ENCODE data around the gene CLUH. TPM values are rescaled to one million over a fixed set of nuclear protein-coding genes. Genes with fewer than 3 reads are reported as not detected.
A peak's percentile ranks its signal among the peaks of the same experiment; 100 is the strongest.

CLUH gene
- total RNA-seq, 1 experiment from 2014 or later: 161 TPM

DNA sequence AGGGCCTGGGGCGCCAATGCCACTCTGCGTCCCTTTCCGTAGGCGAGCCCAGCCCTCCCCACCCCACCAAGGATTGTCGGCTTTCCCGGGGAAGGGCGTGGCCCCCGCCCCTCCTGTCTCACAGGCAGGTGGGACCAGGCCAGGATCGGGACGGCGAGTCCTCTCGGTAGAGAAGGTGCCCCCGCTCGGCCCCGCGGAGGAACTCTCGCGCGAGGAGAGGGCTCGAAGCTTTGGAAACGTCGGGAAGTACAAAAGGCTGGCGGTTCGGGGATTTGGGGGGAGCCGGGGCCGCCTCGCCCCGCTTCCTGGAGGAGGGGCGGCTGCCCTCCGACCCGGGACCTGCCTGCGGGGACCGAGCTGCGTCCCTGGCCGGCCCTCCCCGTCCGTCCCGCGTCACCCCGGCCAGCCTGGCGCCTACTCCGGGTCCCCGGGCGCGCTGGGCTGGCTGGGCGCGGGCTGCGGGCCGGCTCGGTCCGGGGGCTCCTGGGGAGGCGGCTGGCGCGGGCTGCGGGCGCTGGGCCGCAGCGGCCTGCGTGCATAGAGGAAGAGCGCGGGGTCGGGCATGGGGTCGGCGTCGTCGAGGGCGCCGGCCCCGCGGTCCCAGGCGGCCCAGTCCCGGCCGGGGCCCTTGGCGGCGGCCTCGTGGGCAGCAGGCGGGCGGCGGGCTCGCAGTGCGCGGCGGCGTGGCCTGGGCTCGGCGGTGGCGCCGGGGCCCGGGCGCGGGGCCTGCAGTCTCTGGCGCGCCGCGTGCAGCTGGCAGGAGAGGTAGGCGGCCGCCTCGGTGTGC is 12.6 kb upstream of the CLUH start:
- Mint-ChIP-seq H3K27ac (ENCODE audit: unreplicated experiment) (peak overlapping the region; percentile 82), H3K9me3 (ENCODE audit: unreplicated experiment) (no peaks in the 10 kb centered on the region), H3K36me3 (ENCODE audit: insufficient read depth, unreplicated experiment) (peaks cover 10% of the 10 kb centered on the region), H3K4me1 (ENCODE audit: low read depth, unreplicated experiment) (peaks cover 7% of the 10 kb centered on the region), H3K4me3 (ENCODE audit: unreplicated experiment) (peak overlapping the region; percentile 79), H3K27me3 (ENCODE audit: insufficient read depth, unreplicated experiment) (peaks cover 3% of the 10 kb centered on the region)
- intact Hi-C loops (cut with micrococcal nuclease; ENCODE audit: unreplicated experiment): loop anchor here (1.0 kb wide), 1 partner anchor 12 kb away; no protein-coding TSS in a partner anchor
- POLR2A ChIA-PET: interaction anchor here (0.7 to 2.3 kb wide), 4 partner anchors 10 to 1059 kb away, joined by 3 to 10 read pairs (median 5); no protein-coding TSS in a partner anchor
- TF ChIP-seq, protein P1, sequence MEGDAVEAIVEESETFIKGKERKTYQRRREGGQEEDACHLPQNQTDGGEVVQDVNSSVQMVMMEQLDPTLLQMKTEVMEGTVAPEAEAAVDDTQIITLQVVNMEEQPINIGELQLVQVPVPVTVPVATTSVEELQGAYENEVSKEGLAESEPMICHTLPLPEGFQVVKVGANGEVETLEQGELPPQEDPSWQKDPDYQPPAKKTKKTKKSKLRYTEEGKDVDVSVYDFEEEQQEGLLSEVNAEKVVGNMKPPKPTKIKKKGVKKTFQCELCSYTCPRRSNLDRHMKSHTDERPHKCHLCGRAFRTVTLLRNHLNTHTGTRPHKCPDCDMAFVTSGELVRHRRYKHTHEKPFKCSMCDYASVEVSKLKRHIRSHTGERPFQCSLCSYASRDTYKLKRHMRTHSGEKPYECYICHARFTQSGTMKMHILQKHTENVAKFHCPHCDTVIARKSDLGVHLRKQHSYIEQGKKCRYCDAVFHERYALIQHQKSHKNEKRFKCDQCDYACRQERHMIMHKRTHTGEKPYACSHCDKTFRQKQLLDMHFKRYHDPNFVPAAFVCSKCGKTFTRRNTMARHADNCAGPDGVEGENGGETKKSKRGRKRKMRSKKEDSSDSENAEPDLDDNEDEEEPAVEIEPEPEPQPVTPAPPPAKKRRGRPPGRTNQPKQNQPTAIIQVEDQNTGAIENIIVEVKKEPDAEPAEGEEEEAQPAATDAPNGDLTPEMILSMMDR (IDR thresholded peaks at IDR 0.05; ENCODE audit: insufficient read depth in 1 of 2, low read depth in 1 of 2, low read length in 1 of 2, severe bottlenecking in 1 of 2, unreplicated experiment in 1 of 2): no peak
- H3K4me1 ChIP-seq: peaks cover 13% of the 10 kb centered on the region
- peak overlapping the region; percentile 56 for H3K4me3 ChIP-seq (ENCODE audit: low read depth, low read length)
- peak; percentile 86 to 92 for DNase-seq
- no TSS peak for BruUV-seq (replicated peaks)
- no peaks in the 10 kb centered on the region for H3K9me3 ChIP-seq
- CTCF ChIA-PET: interaction anchor here (0.6 to 1.4 kb wide), 6 partner anchors 62 to 339 kb away, joined by 3 to 7 read pairs (median 4); no protein-coding TSS in a partner anchor
- H3K36me3 ChIP-seq (ENCODE audit: control insufficient read depth, insufficient read depth, low read length): no peaks in the 10 kb centered on the region
- H3K27me3 ChIP-seq (replicated peaks; ENCODE audit: control insufficient read depth, insufficient read depth, low read length): no peaks in the 10 kb centered on the region

DNA sequence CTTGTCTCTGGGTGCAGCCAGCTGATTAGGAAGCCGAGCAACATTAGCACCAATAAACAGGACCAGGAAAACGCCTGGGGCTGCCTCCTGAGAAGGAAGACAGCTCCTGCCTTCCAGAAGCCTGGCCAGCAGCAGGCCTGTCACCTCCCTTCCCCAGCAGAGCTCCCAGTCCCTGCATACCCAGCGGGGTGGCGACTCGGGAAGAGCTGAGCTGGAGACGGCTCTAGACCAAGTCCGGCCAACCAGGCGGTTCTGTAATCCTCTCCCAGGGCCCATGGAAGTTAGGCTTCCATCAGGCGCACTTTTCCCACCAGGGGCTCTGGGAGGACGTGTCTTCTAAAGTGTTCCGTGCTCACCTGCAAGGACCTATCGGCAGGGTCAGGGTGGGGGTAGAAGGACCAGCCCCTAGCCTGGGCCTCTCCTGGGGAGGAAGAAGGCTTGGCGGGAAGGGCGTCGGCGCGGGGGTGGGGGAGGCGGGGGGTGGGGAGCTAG is 12.0 kb upstream of the CLUH start:
- TF ChIP-seq, protein P1 (IDR thresholded peaks at IDR 0.05; ENCODE audit: insufficient read depth in 1 of 2, low read depth in 1 of 2, low read length in 1 of 2, severe bottlenecking in 1 of 2, unreplicated experiment in 1 of 2): no peak
- POLR2A ChIA-PET: interaction anchor here (0.7 to 2.3 kb wide), 4 partner anchors 11 to 1059 kb away, joined by 3 to 10 read pairs (median 5); no protein-coding TSS in a partner anchor
- Histone ChIP-seq H3K4me1 (peaks cover 13% of the 10 kb centered on the region), H3K4me3 (ENCODE audit: low read depth, low read length) (peak overlapping the region; percentile 56), H3K36me3 (ENCODE audit: control insufficient read depth, insufficient read depth, low read length) (no peaks in the 10 kb centered on the region), H3K27me3 (replicated peaks; ENCODE audit: control insufficient read depth, insufficient read depth, low read length) (no peaks in the 10 kb centered on the region), H3K9me3 (no peaks in the 10 kb centered on the region)
- CTCF ChIA-PET: interaction anchor here (0.6 to 1.1 kb wide), 6 partner anchors 9 to 338 kb away, joined by 3 to 7 read pairs (median 4); no protein-coding TSS in a partner anchor
- Mint-ChIP-seq H3K27ac (ENCODE audit: unreplicated experiment) (peak overlapping the region; percentile 82), H3K27me3 (ENCODE audit: insufficient read depth, unreplicated experiment) (peaks cover 3% of the 10 kb centered on the region), H3K4me3 (ENCODE audit: unreplicated experiment) (peak overlapping the region; percentile 79), H3K4me1 (ENCODE audit: low read depth, unreplicated experiment) (peaks cover 7% of the 10 kb centered on the region), H3K9me3 (ENCODE audit: unreplicated experiment) (no peaks in the 10 kb centered on the region), H3K36me3 (ENCODE audit: insufficient read depth, unreplicated experiment) (peaks cover 10% of the 10 kb centered on the region)
- no TSS peak for BruUV-seq (replicated peaks)
- intact Hi-C loops (cut with micrococcal nuclease; ENCODE audit: unreplicated experiment): no loop called here
- DNase-seq: peak; percentile 69 to 84

DNA sequence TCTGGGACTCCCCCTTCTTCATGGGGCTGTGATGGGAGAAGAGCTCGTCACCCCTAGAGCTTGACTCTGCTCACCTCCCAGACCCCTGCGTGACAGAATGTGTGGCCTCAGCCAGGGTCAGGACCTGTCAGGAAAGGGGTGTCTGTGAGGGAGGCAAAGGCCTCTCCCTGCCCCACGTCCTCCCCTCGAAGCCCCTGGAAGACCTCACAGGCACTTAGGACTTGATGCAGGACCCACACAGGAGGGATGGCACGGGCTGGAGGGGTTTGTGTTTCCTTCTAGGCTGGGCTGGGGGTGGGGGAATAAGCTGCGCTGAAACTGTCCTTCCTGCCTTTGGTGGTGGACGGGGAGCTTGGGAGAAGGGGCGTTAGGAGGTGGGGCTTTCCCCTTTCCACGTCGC is 11.0 kb upstream of the CLUH start:
- Mint-ChIP-seq H3K27ac (ENCODE audit: unreplicated experiment) (no peak overlapping the region), H3K4me3 (ENCODE audit: unreplicated experiment) (no peak overlapping the region), H3K27me3 (ENCODE audit: insufficient read depth, unreplicated experiment) (peaks cover 3% of the 10 kb centered on the region), H3K36me3 (ENCODE audit: insufficient read depth, unreplicated experiment) (peaks cover 10% of the 10 kb centered on the region), H3K9me3 (ENCODE audit: unreplicated experiment) (no peaks in the 10 kb centered on the region), H3K4me1 (ENCODE audit: low read depth, unreplicated experiment) (peaks cover 15% of the 10 kb centered on the region)
- no peaks in the 10 kb centered on the region for H3K27me3 ChIP-seq (replicated peaks; ENCODE audit: control insufficient read depth, insufficient read depth, low read length)
- no peak overlapping the region for H3K4me3 ChIP-seq (ENCODE audit: low read depth, low read length)
- H3K36me3 ChIP-seq (ENCODE audit: control insufficient read depth, insufficient read depth, low read length): no peaks in the 10 kb centered on the region
- intact Hi-C loops (cut with micrococcal nuclease; ENCODE audit: unreplicated experiment): no loop called here
- BruUV-seq (replicated peaks): TSS peak; percentile 74
- TF ChIP-seq, protein P1 (IDR thresholded peaks at IDR 0.05; ENCODE audit: insufficient read depth in 1 of 2, low read depth in 1 of 2, low read length in 1 of 2, severe bottlenecking in 1 of 2, unreplicated experiment in 1 of 2): no peak
- no peak for DNase-seq
- CTCF ChIA-PET: no interaction called here
- H3K9me3 ChIP-seq: no peaks in the 10 kb centered on the region
- POLR2A ChIA-PET: no interaction called here
- peaks cover 13% of the 10 kb centered on the region for H3K4me1 ChIP-seq
